GM12874 (cell line): ENCODE results near the gene SLC23A2.

Source experiments
- TF ChIP-seq, protein P1 (sequence below): IDR thresholded peaks from 2 replicates; pipeline ENCODE4 v1.5.1; 2011; ENCODE audit warnings: low read depth, mild to moderate bottlenecking, control low read depth, low read length, moderate library complexity; ENCODE audit not compliant: insufficient read depth

SLC23A2 gene

DNA sequence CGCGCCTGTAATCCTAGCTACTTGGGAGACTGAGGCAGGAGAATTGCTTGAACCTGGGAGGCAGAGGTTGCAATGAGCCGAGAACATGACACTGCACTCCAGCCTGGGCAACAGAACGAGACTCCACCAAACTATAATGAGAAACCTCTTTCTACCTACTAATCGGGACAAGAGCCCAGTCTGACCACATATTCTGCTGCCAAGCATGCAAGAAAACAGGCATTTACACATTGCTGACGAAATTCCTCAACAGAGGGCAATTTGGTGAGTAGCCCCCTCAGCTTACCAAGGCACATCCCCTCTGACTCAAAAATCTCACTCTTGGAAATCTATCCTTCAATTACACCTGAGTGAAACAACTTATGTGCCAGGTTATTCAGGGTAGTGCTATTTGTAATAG is 81.2 kb downstream of the SLC23A2 start:
- TF ChIP-seq, protein P1, sequence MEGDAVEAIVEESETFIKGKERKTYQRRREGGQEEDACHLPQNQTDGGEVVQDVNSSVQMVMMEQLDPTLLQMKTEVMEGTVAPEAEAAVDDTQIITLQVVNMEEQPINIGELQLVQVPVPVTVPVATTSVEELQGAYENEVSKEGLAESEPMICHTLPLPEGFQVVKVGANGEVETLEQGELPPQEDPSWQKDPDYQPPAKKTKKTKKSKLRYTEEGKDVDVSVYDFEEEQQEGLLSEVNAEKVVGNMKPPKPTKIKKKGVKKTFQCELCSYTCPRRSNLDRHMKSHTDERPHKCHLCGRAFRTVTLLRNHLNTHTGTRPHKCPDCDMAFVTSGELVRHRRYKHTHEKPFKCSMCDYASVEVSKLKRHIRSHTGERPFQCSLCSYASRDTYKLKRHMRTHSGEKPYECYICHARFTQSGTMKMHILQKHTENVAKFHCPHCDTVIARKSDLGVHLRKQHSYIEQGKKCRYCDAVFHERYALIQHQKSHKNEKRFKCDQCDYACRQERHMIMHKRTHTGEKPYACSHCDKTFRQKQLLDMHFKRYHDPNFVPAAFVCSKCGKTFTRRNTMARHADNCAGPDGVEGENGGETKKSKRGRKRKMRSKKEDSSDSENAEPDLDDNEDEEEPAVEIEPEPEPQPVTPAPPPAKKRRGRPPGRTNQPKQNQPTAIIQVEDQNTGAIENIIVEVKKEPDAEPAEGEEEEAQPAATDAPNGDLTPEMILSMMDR, result no peak

DNA sequence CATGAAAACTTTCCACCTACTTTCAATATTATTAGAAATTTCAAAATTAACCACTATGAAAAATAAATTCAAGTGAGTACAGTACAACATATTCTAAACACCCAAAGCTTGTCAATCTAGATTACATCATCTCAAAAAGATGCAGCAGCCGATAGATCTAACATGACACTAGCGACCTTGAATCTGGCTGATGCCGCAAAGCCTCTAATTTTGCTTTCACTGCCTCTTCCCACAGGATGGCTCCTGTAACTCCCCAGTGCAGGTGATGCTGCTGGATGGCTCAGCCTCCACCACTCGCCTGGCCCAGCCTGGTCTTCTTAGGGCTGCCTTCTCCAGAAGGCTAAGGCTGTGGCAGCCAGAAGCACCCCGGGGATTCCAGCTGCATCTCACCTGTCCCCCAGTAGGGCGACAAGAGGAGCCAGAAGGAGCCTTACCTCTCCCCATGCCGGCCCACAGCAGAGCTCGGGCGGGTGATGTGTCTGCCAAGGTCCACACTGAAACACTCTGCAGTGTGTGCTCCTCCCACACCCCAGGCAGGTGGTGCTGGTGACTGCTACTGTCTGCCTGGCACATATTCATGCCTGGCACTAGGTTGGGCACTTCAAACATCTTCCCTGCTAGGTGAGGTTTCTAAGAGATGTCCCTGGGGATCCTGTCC is 82.1 kb downstream of the SLC23A2 start:
- TF ChIP-seq, protein P1, result no peak

DNA sequence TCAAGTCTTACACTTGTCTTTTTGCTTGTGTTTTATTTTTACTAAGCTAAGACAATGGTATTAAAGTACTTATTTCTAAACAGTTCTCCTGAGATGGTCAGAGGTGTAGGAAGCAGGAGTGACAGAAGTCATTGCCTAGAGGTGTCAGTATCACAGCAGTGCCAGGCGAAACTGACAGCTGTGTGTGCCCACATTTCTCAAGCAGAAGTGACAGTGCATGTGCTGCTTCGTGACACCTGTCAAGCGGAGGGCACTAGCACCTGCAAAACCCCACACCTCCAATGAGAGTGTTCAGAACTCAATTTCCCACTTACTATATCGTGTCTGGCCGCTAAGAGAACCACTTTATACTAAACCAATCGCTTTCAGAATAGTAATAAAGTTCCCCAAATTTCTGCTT is 82.8 kb downstream of the SLC23A2 start:
- TF ChIP-seq, protein P1, result no peak

DNA sequence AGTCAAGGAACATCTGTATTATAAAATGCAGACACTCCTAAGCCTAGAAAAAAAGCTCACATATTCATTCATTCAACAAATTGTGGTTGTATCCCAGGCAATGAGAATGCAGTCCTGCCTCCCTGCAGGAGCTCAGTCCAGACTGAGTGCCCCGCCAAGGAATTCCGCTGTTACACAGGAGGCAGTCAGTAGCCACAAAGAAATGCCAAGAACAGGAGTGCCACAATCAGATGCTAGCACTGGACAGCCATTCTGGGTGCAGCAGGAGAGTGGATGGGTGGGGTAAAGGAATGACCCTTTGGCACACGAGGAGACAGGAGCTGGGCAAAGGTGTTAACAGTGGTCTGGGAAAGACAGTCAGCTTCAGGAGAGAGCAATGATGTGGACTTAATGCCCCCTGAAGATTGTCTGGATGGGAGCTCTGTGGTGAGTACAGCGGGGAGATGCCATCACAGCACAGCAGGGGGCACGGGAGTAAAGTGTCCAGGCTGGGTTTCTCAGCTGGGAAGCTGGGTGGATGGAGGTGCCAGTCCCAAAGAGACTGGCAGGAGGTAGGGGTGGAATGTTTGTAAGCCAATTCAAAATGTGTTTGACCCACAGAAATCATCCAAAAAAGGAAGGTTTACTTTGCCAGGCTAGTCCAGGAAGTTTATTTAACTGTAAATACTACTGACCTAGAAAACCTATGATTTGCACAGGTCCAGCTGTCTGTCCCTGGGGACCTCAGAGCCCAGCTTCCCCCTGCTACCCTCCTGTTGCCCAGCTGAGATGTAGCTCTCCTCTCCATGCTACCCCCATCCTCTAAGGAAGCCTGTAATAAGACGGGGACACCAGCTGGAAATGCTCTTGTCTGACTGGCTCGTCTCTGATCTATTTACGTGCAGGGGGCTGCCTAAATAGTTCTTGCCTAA is 84.1 kb downstream of the SLC23A2 start:
- TF ChIP-seq, protein P1, result no peak

DNA sequence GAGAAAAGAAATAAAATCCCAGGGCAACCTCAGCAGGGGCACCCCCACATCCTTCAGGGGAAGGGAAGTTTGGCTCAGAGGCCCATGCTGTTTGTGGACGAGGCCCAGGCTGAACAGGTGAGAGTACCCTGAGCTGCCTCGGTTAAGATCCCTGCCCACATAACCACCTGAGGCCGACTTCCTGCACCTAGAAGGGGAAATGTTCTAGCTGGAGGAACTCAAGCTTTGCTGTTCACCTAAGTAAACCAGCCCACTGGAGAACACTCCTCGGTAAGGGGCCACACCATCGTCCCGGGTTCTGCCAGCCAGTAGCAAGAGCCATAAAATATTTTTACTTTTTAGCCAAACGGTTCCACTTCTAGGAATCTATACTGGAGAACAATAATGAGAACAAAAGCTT is 88.2 kb downstream of the SLC23A2 start:
- TF ChIP-seq, protein P1, result no peak

DNA sequence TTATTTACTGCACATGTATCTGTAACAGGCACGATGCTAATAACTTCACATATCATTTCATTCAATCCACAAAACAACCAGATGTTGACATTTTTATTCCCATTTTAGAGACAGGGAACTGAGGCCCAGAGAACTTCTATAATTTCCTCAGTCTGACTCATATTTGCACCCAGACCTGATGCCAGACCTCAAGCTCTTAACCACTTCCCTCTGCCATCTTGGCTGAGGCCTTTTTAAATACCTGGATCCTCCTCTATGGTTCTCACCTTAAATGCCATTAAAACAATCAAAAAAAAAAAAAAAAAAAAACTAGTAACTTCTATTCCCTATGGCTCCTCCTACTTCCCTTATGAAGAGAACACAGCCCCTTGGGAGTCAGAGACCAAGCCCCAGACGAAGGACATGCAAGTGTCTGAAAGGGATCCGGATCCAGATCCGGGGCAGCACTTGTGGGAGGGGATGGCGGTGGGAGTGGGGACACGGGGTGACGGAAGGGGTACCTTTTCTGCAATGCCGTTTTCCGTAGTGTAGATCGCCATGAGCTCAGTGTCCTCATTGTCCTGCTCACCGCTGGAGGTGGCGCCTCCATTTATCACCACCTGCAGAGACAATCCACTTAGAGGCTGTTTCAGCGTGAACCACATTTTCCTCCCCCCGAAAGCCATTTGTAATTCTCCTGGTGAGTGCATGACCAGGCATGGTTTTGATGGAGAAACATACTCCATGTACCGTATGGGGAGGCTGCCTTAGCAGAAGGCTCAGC is 88.7 kb downstream of the SLC23A2 start:
- TF ChIP-seq, protein P1, result no peak

DNA sequence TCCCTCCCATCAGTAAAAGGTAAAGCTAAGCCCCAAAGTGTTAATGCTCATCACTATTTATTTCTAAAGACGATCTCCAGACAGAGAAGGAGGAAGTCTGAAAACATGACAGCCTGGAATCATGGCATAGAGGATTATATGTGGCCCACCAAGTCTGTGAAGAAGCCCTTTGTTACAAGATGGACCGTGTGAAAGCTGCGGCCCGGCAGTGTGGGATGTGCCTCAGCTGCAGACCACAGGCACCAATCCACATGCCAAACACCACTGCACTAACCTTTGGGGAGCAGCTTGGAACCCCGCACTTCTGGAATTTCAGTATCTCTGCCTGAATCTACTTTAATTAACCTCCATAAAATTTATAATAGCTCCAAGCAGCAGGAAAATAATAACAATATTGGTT is 90.4 kb downstream of the SLC23A2 start:
- TF ChIP-seq, protein P1, result no peak
